GM12878 (cell line): ENCODE results near the gene GIT1.

ENCODE experiments used
- CBFB ChIP-seq: IDR thresholded peaks from 2 replicates; pipeline ENCODE4 v1.6.1; 2016; ENCODE audit warnings: antibody characterized with exemption, low read depth
- EZH2 ChIP-seq: IDR thresholded peaks from 2 replicates; pipeline ENCODE4 v1.6.1; 2012; ENCODE audit warnings: low read depth, mild to moderate bottlenecking, control low read depth, inconsistent platforms, low read length, borderline replicate concordance; ENCODE audit not compliant: control insufficient read depth
- GABPA ChIP-seq: IDR thresholded peaks from 2 replicates; pipeline ENCODE4 v1.6.1; 2014; ENCODE audit warnings: antibody characterized with exemption, low read depth, mild to moderate bottlenecking, inconsistent platforms
- KDM1A ChIP-seq: fragments of 200-600 bp; sonication (generic); IDR thresholded peaks from 2 replicates; pipeline ENCODE4 v1.6.1; 2016; ENCODE audit warnings: borderline replicate concordance
- POLR2A ChIP-seq: IDR thresholded peaks from 2 replicates; pipeline ENCODE4 v1.6.1; 2011; ENCODE audit warnings: low read depth, mild to moderate bottlenecking, low read length
- RAD21 ChIP-seq: IDR thresholded peaks from 2 replicates; pipeline ENCODE4 v1.6.1; 2011; ENCODE audit warnings: mild to moderate bottlenecking, low read depth, low read length, moderate library complexity; ENCODE audit not compliant: insufficient read depth
- SIN3A ChIP-seq: IDR thresholded peaks from 2 replicates; pipeline ENCODE4 v1.6.1; 2012; ENCODE audit warnings: low read depth, low read length, improper control_type of control experiment
- SREBF2 ChIP-seq: IDR thresholded peaks from 2 replicates; pipeline ENCODE4 v1.6.1; 2012; ENCODE audit warnings: mild to moderate bottlenecking, low read length
- SUZ12 ChIP-seq: fragments of 200-600 bp; sonication (generic); IDR thresholded peaks from one replicate; pipeline ENCODE4 v1.6.1; 2018; ENCODE audit warnings: antibody characterized with exemption, mild to moderate bottlenecking; ENCODE audit not compliant: unreplicated experiment
- TF ChIP-seq, protein P1 (sequence below), 3 experiments: IDR thresholded peaks in 2 of 3; conservative IDR thresholded peaks in 1 of 3; 2 replicates each; pipeline ENCODE4 v1.5.1; 2011; ENCODE audit warnings: low read depth in 3 of 3, low read length in 3 of 3, mild to moderate bottlenecking in 3 of 3, control low read depth in 2 of 3, moderate library complexity in 2 of 3, inconsistent platforms in 1 of 3, mixed read lengths in 1 of 3; ENCODE audit not compliant: control insufficient read depth in 2 of 3, insufficient read depth in 1 of 3; ENCODE audit errors: extremely low read depth in 1 of 3
- TF ChIP-seq, protein P2 (sequence below): IDR thresholded peaks from 2 replicates; pipeline ENCODE4 v1.6.1; 2012; ENCODE audit warnings: improper control_type of control experiment, low read depth, low read length; ENCODE audit not compliant: insufficient replicate concordance

DNA sequence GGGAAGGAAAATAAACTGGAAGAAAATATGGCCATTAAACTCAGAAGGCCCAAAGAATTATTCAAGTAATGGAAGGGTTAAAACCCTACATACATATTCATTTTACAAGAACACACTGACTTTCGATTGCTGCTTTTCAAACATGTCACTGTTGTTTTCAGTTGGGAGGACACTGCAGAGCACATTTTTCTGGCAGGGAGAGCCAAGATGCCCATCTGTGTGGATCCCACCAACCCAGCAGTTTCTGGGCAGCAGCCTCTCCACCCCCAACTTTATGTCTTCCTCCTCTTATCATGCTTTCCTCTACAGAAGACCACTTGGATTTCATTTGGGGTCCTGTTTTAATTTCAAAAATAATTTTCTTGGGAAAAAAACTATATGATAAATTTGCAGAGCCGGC lies 40.4 kb upstream of the GIT1 start:
- TF ChIP-seq, protein P1, sequence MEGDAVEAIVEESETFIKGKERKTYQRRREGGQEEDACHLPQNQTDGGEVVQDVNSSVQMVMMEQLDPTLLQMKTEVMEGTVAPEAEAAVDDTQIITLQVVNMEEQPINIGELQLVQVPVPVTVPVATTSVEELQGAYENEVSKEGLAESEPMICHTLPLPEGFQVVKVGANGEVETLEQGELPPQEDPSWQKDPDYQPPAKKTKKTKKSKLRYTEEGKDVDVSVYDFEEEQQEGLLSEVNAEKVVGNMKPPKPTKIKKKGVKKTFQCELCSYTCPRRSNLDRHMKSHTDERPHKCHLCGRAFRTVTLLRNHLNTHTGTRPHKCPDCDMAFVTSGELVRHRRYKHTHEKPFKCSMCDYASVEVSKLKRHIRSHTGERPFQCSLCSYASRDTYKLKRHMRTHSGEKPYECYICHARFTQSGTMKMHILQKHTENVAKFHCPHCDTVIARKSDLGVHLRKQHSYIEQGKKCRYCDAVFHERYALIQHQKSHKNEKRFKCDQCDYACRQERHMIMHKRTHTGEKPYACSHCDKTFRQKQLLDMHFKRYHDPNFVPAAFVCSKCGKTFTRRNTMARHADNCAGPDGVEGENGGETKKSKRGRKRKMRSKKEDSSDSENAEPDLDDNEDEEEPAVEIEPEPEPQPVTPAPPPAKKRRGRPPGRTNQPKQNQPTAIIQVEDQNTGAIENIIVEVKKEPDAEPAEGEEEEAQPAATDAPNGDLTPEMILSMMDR (IDR thresholded peaks at IDR 0.05 in 2 of 3, conservative IDR thresholded peaks at IDR 0.05 in 1 of 3; ENCODE audit: control insufficient read depth in 2 of 3, extremely low read depth in 1 of 3, insufficient read depth in 1 of 3, low read depth in 3 of 3, low read length in 3 of 3), result no peak
- no peak for TF ChIP-seq POLR2A
- TF ChIP-seq SREBF2, result no peak
- TF ChIP-seq SUZ12, result no peak
- TF ChIP-seq GABPA, result no peak
- no peak for TF ChIP-seq RAD21
- TF ChIP-seq, protein P2, sequence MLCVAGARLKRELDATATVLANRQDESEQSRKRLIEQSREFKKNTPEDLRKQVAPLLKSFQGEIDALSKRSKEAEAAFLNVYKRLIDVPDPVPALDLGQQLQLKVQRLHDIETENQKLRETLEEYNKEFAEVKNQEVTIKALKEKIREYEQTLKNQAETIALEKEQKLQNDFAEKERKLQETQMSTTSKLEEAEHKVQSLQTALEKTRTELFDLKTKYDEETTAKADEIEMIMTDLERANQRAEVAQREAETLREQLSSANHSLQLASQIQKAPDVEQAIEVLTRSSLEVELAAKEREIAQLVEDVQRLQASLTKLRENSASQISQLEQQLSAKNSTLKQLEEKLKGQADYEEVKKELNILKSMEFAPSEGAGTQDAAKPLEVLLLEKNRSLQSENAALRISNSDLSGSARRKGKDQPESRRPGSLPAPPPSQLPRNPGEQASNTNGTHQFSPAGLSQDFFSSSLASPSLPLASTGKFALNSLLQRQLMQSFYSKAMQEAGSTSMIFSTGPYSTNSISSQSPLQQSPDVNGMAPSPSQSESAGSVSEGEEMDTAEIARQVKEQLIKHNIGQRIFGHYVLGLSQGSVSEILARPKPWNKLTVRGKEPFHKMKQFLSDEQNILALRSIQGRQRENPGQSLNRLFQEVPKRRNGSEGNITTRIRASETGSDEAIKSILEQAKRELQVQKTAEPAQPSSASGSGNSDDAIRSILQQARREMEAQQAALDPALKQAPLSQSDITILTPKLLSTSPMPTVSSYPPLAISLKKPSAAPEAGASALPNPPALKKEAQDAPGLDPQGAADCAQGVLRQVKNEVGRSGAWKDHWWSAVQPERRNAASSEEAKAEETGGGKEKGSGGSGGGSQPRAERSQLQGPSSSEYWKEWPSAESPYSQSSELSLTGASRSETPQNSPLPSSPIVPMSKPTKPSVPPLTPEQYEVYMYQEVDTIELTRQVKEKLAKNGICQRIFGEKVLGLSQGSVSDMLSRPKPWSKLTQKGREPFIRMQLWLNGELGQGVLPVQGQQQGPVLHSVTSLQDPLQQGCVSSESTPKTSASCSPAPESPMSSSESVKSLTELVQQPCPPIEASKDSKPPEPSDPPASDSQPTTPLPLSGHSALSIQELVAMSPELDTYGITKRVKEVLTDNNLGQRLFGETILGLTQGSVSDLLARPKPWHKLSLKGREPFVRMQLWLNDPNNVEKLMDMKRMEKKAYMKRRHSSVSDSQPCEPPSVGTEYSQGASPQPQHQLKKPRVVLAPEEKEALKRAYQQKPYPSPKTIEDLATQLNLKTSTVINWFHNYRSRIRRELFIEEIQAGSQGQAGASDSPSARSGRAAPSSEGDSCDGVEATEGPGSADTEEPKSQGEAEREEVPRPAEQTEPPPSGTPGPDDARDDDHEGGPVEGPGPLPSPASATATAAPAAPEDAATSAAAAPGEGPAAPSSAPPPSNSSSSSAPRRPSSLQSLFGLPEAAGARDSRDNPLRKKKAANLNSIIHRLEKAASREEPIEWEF, result no peak
- no peak for TF ChIP-seq EZH2
- TF ChIP-seq KDM1A, result no peak
- TF ChIP-seq SIN3A, result no peak
- no peak for TF ChIP-seq CBFB
